HG03108 (cell line): Measurements from ENCODE around the gene PGRMC1.
"Not testable (repeated sequence)": the region's sequence is repeated elsewhere in the genome, so short reads cannot be mapped to it uniquely, and the experiment has no call there.

ENCODE experiments used
- ATAC-seq: cut with Tn5 transposase; IDR thresholded peaks from one replicate; pipeline ENCODE4 v1.9.1; 2021; ENCODE audit warnings: moderate library complexity; ENCODE audit not compliant: unreplicated experiment

PGRMC1 gene

GRCh38 chrX:119231936-119232445 lies 4.1 kb upstream of the PGRMC1 start:
- no peak for ATAC-seq

GRCh38 chrX:119235051-119235511 lies 1.0 kb upstream of the PGRMC1 start:
- ATAC-seq = no peak

GRCh38 chrX:119236623-119237561 lies 807 bp downstream of the PGRMC1 start:
- no peak for ATAC-seq

GRCh38 chrX:119237562-119237942 lies 1.5 kb downstream of the PGRMC1 start:
- ATAC-seq = no peak

- ATAC-seq = no peak
These were observed 2.5 kb downstream of the PGRMC1 start for GRCh38 chrX:119238557-119238956.

- no peak for ATAC-seq
These were observed 4.3 kb downstream of the PGRMC1 start for GRCh38 chrX:119240356-119240755.

GRCh38 chrX:119247702-119248101 lies 11.6 kb downstream of the PGRMC1 start:
- no peak for ATAC-seq

GRCh38 chrX:119249891-119250290 lies 13.8 kb downstream of the PGRMC1 start:
- no peak for ATAC-seq

GRCh38 chrX:119251386-119251785 lies 15.3 kb downstream of the PGRMC1 start:
- no peak for ATAC-seq

GRCh38 chrX:119252716-119253115 lies 16.6 kb downstream of the PGRMC1 start:
- no peak for ATAC-seq

- ATAC-seq = no peak
These were observed 30.4 kb downstream of the PGRMC1 start for GRCh38 chrX:119266364-119266995.

GRCh38 chrX:119267115-119267514 lies 31.0 kb downstream of the PGRMC1 start:
- not testable (repeated sequence) for ATAC-seq

GRCh38 chrX:119272882-119273419 lies 36.9 kb downstream of the PGRMC1 start:
- ATAC-seq = no peak

- ATAC-seq = no peak
These were observed 37.5 kb downstream of the PGRMC1 start for GRCh38 chrX:119273420-119274192.

GRCh38 chrX:119282347-119282746 lies 46.3 kb downstream of the PGRMC1 start:
- ATAC-seq = not testable (repeated sequence)

- no peak for ATAC-seq
These were observed 52.9 kb downstream of the PGRMC1 start for GRCh38 chrX:119288890-119289393.

- ATAC-seq = no peak
These were observed 54.4 kb downstream of the PGRMC1 start for GRCh38 chrX:119290476-119290875.

- ATAC-seq = not testable (repeated sequence)
These were observed 55.2 kb downstream of the PGRMC1 start for GRCh38 chrX:119291246-119291645.

- no peak for ATAC-seq
These were observed 56.4 kb downstream of the PGRMC1 start for GRCh38 chrX:119292445-119292844.
